HG03575 (cell line): Measurements from ENCODE around the gene RGL1.

Experiments used
- ATAC-seq: cut with Tn5 transposase; IDR thresholded peaks from one replicate; pipeline ENCODE4 v1.9.1; 2021; ENCODE audit not compliant: unreplicated experiment, insufficient number of reproducible peaks, low FRiP score; ENCODE audit errors: extremely low read depth

The RGL1 gene

GRCh38 chr1:183882335-183883167, 77.6 kb downstream of the RGL1 start:
- no peak for ATAC-seq

- no peak for ATAC-seq
Measured at GRCh38 chr1:183883623-183884022, 78.7 kb downstream of the RGL1 start.

- no peak for ATAC-seq
Measured at GRCh38 chr1:183884526-183884925, 79.6 kb downstream of the RGL1 start.

- ATAC-seq, result no peak
Measured at GRCh38 chr1:183885142-183885735, 80.3 kb downstream of the RGL1 start.

- no peak for ATAC-seq
Measured at GRCh38 chr1:183886083-183886828, 81.3 kb downstream of the RGL1 start.

- no peak for ATAC-seq
Measured at GRCh38 chr1:183886853-183887252, 81.9 kb downstream of the RGL1 start.

GRCh38 chr1:183887826-183888819, 83.2 kb downstream of the RGL1 start:
- ATAC-seq, result no peak

GRCh38 chr1:183889095-183889494, 84.2 kb downstream of the RGL1 start:
- no peak for ATAC-seq

GRCh38 chr1:183891158-183891856, 86.4 kb downstream of the RGL1 start:
- peak; percentile 50 for ATAC-seq

- no peak for ATAC-seq
Measured at GRCh38 chr1:183892351-183892793, 87.5 kb downstream of the RGL1 start.

- ATAC-seq, result no peak
Measured at GRCh38 chr1:183893561-183894289, 88.8 kb downstream of the RGL1 start.

- no peak for ATAC-seq
Measured at GRCh38 chr1:183894290-183894565, 89.3 kb downstream of the RGL1 start.

GRCh38 chr1:183896466-183897048, 91.6 kb downstream of the RGL1 start:
- no peak for ATAC-seq

GRCh38 chr1:183898001-183898396, 93.1 kb downstream of the RGL1 start:
- no peak for ATAC-seq

- ATAC-seq, result no peak
Measured at GRCh38 chr1:183898610-183899009, 93.7 kb downstream of the RGL1 start.

- ATAC-seq, result no peak
Measured at GRCh38 chr1:183901748-183902330, 96.9 kb downstream of the RGL1 start.

GRCh38 chr1:183903101-183903500, 98.2 kb downstream of the RGL1 start:
- ATAC-seq, result no peak
